Naive thymus-derived CD4-positive, alpha-beta T cell (primary cell): ENCODE results near the gene SDCCAG8. TPM values are rescaled to one million over a fixed set of nuclear protein-coding genes. Genes with fewer than 3 reads are reported as not detected.

ENCODE experiments used
- ATAC-seq: fragments of 150-1000 bp; cut with Tn5 transposase; 2 replicates; pipeline ENCODE4 v1.10.0; 2021; ENCODE audit warnings: mild to moderate bottlenecking, moderate library complexity
- CTCF ChIA-PET: fragments of 350-600 bp; sonication (Branson Sonifier 250); formaldehyde crosslinking; loops from one replicate; lab custom pipeline; 2021; ENCODE audit warnings: antibody characterized with exemption; lab: Charles Lee
- POLR2A ChIA-PET: fragments of 350-600 bp; sonication (Branson Sonifier 250); formaldehyde crosslinking; loops from one replicate; lab custom pipeline; 2021; ENCODE audit warnings: antibody characterized with exemption, inconsistent platforms; lab: Charles Lee
- DNase-seq, 9 donors: peaks; one replicate each; pipeline versions ENCODE4 v3.0.0 to v3.0.0-alpha.2; 2020 to 2022; ENCODE audit warnings: mixed read lengths in 1 of 9
- H3K27ac ChIP-seq: one replicate; pipeline ENCODE4 v1.7.0; 2013; ENCODE audit warnings: mild to moderate bottlenecking, low read depth, low read length, moderate library complexity
- H3K27me3 ChIP-seq, 2 donors: one replicate each; pipeline ENCODE4 v1.7.0; 2013; ENCODE audit warnings: low read length in 2 of 2, mild to moderate bottlenecking in 2 of 2, moderate library complexity in 2 of 2; ENCODE audit not compliant: control insufficient read depth in 2 of 2, insufficient read depth in 2 of 2
- H3K36me3 ChIP-seq, 3 experiments: 1 replicate in 2 of 3; 2 replicates in 1 of 3; pipeline ENCODE4 v1.7.0; 2013; ENCODE audit warnings: low read length in 3 of 3, mild to moderate bottlenecking in 3 of 3, moderate library complexity in 1 of 3; ENCODE audit not compliant: insufficient read depth in 3 of 3, control insufficient read depth in 2 of 3
- H3K4me1 ChIP-seq, 2 donors: one replicate each; pipeline ENCODE4 v1.7.0; 2013; ENCODE audit warnings: low read length in 2 of 2, mild to moderate bottlenecking in 2 of 2, moderate library complexity in 1 of 2; ENCODE audit not compliant: control insufficient read depth in 2 of 2, insufficient read depth in 2 of 2
- H3K4me3 ChIP-seq: 2 replicates; pipeline ENCODE4 v1.7.0; 2013; ENCODE audit warnings: mild to moderate bottlenecking, low read length
- H3K9me3 ChIP-seq, 3 experiments: 1 replicate in 2 of 3; 2 replicates in 1 of 3; pipeline ENCODE4 v1.7.0; 2013; ENCODE audit warnings: low read length in 3 of 3; ENCODE audit not compliant: control insufficient read depth in 2 of 3
- H3K27ac Mint-ChIP-seq, 9 donors: one replicate each; pipeline ENCODE4 v1.8.0; 2020 to 2022; ENCODE audit warnings: mixed read lengths in 9 of 9, mild to moderate bottlenecking in 8 of 9, moderate library complexity in 5 of 9, inconsistent platforms in 2 of 9
- H3K27me3 Mint-ChIP-seq, 5 donors: one replicate each; pipeline ENCODE4 v1.8.0; 2021 to 2022; ENCODE audit warnings: mixed read lengths in 5 of 5, mild to moderate bottlenecking in 1 of 5
- H3K36me3 Mint-ChIP-seq, 5 donors: one replicate each; pipeline ENCODE4 v1.8.0; 2020 to 2022; ENCODE audit warnings: mixed read lengths in 5 of 5, mild to moderate bottlenecking in 3 of 5, inconsistent platforms in 1 of 5
- H3K4me1 Mint-ChIP-seq, 7 donors: one replicate each; pipeline ENCODE4 v1.8.0; 2020 to 2022; ENCODE audit warnings: mixed read lengths in 7 of 7, mild to moderate bottlenecking in 3 of 7, inconsistent platforms in 1 of 7
- H3K4me3 Mint-ChIP-seq, 10 donors: one replicate each; pipeline ENCODE4 v1.8.0; 2020 to 2022; ENCODE audit warnings: mild to moderate bottlenecking in 10 of 10, mixed read lengths in 10 of 10, moderate library complexity in 6 of 10, inconsistent platforms in 2 of 10
- H3K9me3 Mint-ChIP-seq, 11 donors: one replicate each; pipeline ENCODE4 v1.8.0; 2020 to 2022; ENCODE audit warnings: mixed read lengths in 11 of 11, mild to moderate bottlenecking in 4 of 11, inconsistent platforms in 1 of 11, moderate library complexity in 1 of 11
- intact Hi-C, 2 donors: fragments of 100-400 bp; cut with micrococcal nuclease; formaldehyde crosslinking; loops; one replicate each; pipeline ENCODE4 v1.15.1; 2023
- polyA plus RNA-seq, 2 donors: library from polyadenylated mRNA; unstranded; fragments of 300-500 nt; fragmentation: Illumina TruSeq; gene quantifications; one replicate each; pipeline ENCODE4 v1.2.3, GENCODE V29; 2021
- total RNA-seq, 6 experiments: library from RNA in 5 of 6; stranded (reverse) in 5 of 6; gene quantifications; 1 replicate in 5 of 6; 2 replicates in 1 of 6; pipeline ENCODE4 v1.2.3 and lab custom pipeline; 2021 to 2026

Gene SDCCAG8
- total and polyA plus RNA-seq, 7 experiments from 2014 or later, result 26.0 to 45.2 (median 39.1) TPM

GRCh38 chr1:243483071-243483771, 227.4 kb downstream of the SDCCAG8 start:
- ChIA-PET POLR2A (no interaction called here), CTCF (no interaction called here)
- H3K27ac ChIP-seq, result no peak overlapping the region
- ATAC-seq, result peak; percentile 57
- DNase-seq, result peak in 5 of 9 donors; percentile 8 to 24 (median 17)
- peak overlapping the region; percentile 57 for H3K4me3 ChIP-seq
- peak overlapping the region; percentile 72 to 90 (median 83) for H3K4me3 Mint-ChIP-seq
- H3K4me1 Mint-ChIP-seq, result peaks cover 17 to 29% (median 27%) of the 10 kb centered on the region in 7 donors
- intact Hi-C loops, result no loop called here
- H3K27ac Mint-ChIP-seq, result peak overlapping the region in 5 of 9 donors; percentile 59 to 87 (median 71)
- H3K36me3 ChIP-seq, result no peaks in the 10 kb centered on the region
- no peaks in the 10 kb centered on the region for H3K27me3 ChIP-seq
- H3K27me3 Mint-ChIP-seq, result peaks cover 0 to 6% (median 0%) of the 10 kb centered on the region in 5 donors
- H3K36me3 Mint-ChIP-seq, result peaks cover 0 to 15% (median 5%) of the 10 kb centered on the region in 5 donors
- peaks cover 0 to 6% of the 10 kb centered on the region in 2 donors for H3K4me1 ChIP-seq
- H3K9me3 ChIP-seq, result no peaks in the 10 kb centered on the region
- H3K9me3 Mint-ChIP-seq, result peaks cover 0 to 4% (median 0%) of the 10 kb centered on the region in 11 donors

GRCh38 chr1:243483952-243484351, 228.1 kb downstream of the SDCCAG8 start:
- H3K9me3 ChIP-seq, result no peaks in the 10 kb centered on the region
- no peak overlapping the region for H3K4me3 ChIP-seq
- POLR2A ChIA-PET, result no interaction called here
- H3K27ac Mint-ChIP-seq, result peak overlapping the region in 5 of 9 donors; percentile 23 to 87 (median 68)
- DNase-seq (no peak), ATAC-seq (no peak)
- H3K36me3 ChIP-seq, result peaks cover 0 to 2% (median 0%) of the 10 kb centered on the region in 3 experiments
- no peak overlapping the region for H3K27ac ChIP-seq
- CTCF ChIA-PET, result no interaction called here
- H3K4me1 ChIP-seq, result peaks cover 0 to 6% of the 10 kb centered on the region in 2 donors
- H3K36me3 Mint-ChIP-seq, result peaks cover 0 to 17% (median 5%) of the 10 kb centered on the region in 5 donors
- peak overlapping the region; percentile 72 to 90 (median 82) for H3K4me3 Mint-ChIP-seq
- intact Hi-C loops, result no loop called here
- peaks cover 0 to 6% (median 0%) of the 10 kb centered on the region in 5 donors for H3K27me3 Mint-ChIP-seq
- peaks cover 0 to 4% (median 0%) of the 10 kb centered on the region in 11 donors for H3K9me3 Mint-ChIP-seq
- H3K27me3 ChIP-seq, result no peaks in the 10 kb centered on the region
- H3K4me1 Mint-ChIP-seq, result peaks cover 17 to 29% (median 26%) of the 10 kb centered on the region in 7 donors

GRCh38 chr1:243487036-243487648, 231.3 kb downstream of the SDCCAG8 start:
- CTCF ChIA-PET, result no interaction called here
- DNase-seq (no peak), ATAC-seq (no peak)
- Histone ChIP-seq H3K9me3 (no peaks in the 10 kb centered on the region), H3K4me1 (peaks cover 0 to 6% of the 10 kb centered on the region in 2 donors), H3K4me3 (no peak overlapping the region), H3K36me3 (peaks cover 0 to 8% (median 0%) of the 10 kb centered on the region in 3 experiments), H3K27ac (no peak overlapping the region), H3K27me3 (no peaks in the 10 kb centered on the region)
- Mint-ChIP-seq H3K9me3 (no peaks in the 10 kb centered on the region), H3K27me3 (peaks cover 0 to 6% (median 0%) of the 10 kb centered on the region in 5 donors), H3K27ac (peak overlapping the region in 2 of 9 donors; percentile 14 to 19), H3K4me3 (peak overlapping the region in 1 of 10 donors; percentile 29), H3K36me3 (peaks cover 0 to 20% (median 0%) of the 10 kb centered on the region in 5 donors), H3K4me1 (peaks cover 6 to 18% (median 10%) of the 10 kb centered on the region in 7 donors)
- POLR2A ChIA-PET, result no interaction called here
- intact Hi-C loops, result no loop called here

GRCh38 chr1:243487649-243488227, 231.9 kb downstream of the SDCCAG8 start:
- Histone ChIP-seq H3K27me3 (no peaks in the 10 kb centered on the region), H3K9me3 (no peaks in the 10 kb centered on the region), H3K27ac (no peak overlapping the region), H3K4me1 (no peaks in the 10 kb centered on the region), H3K36me3 (peaks cover 0 to 8% (median 0%) of the 10 kb centered on the region in 3 experiments), H3K4me3 (no peak overlapping the region)
- ChIA-PET POLR2A (no interaction called here), CTCF (no interaction called here)
- intact Hi-C loops, result no loop called here
- peak overlapping the region in 2 of 9 donors; percentile 14 to 45 for H3K27ac Mint-ChIP-seq
- DNase-seq, result no peak
- H3K36me3 Mint-ChIP-seq, result peaks cover 0 to 20% (median 0%) of the 10 kb centered on the region in 5 donors
- peak overlapping the region in 1 of 10 donors; percentile 29 for H3K4me3 Mint-ChIP-seq
- H3K9me3 Mint-ChIP-seq, result no peaks in the 10 kb centered on the region
- ATAC-seq, result no peak
- peaks cover under 1 to 13% (median 5%) of the 10 kb centered on the region in 7 donors for H3K4me1 Mint-ChIP-seq
- H3K27me3 Mint-ChIP-seq, result peaks cover 0 to 6% (median 0%) of the 10 kb centered on the region in 5 donors

- peaks cover 0 to 20% (median 1%) of the 10 kb centered on the region in 5 donors for H3K36me3 Mint-ChIP-seq
- H3K9me3 ChIP-seq, result no peaks in the 10 kb centered on the region
- peak overlapping the region in 1 of 9 donors; percentile 48 for H3K27ac Mint-ChIP-seq
- ATAC-seq, result no peak
- H3K27me3 Mint-ChIP-seq, result peaks cover 0 to 5% (median 0%) of the 10 kb centered on the region in 5 donors
- CTCF ChIA-PET, result no interaction called here
- intact Hi-C loops, result no loop called here
- peaks cover 0 to 8% (median 0%) of the 10 kb centered on the region in 3 experiments for H3K36me3 ChIP-seq
- H3K4me3 Mint-ChIP-seq, result no peak overlapping the region
- H3K4me1 Mint-ChIP-seq, result peaks cover 0 to 9% (median 3%) of the 10 kb centered on the region in 7 donors
- H3K4me3 ChIP-seq, result no peak overlapping the region
- no peaks in the 10 kb centered on the region for H3K4me1 ChIP-seq
- no peak for DNase-seq
- H3K9me3 Mint-ChIP-seq, result no peaks in the 10 kb centered on the region
- no peaks in the 10 kb centered on the region for H3K27me3 ChIP-seq
- POLR2A ChIA-PET, result no interaction called here
- no peak overlapping the region for H3K27ac ChIP-seq
These were observed 232.8 kb downstream of the SDCCAG8 start for GRCh38 chr1:243488459-243489157.

GRCh38 chr1:243489158-243489527, 233.3 kb downstream of the SDCCAG8 start:
- Histone ChIP-seq H3K9me3 (no peaks in the 10 kb centered on the region), H3K4me1 (no peaks in the 10 kb centered on the region), H3K27me3 (no peaks in the 10 kb centered on the region), H3K4me3 (no peak overlapping the region), H3K27ac (no peak overlapping the region), H3K36me3 (peaks cover 0 to 8% (median 0%) of the 10 kb centered on the region in 3 experiments)
- ChIA-PET POLR2A (no interaction called here), CTCF (no interaction called here)
- intact Hi-C loops, result no loop called here
- no peak overlapping the region for H3K4me3 Mint-ChIP-seq
- no peaks in the 10 kb centered on the region for H3K9me3 Mint-ChIP-seq
- ATAC-seq (no peak), DNase-seq (no peak)
- H3K27ac Mint-ChIP-seq, result peak overlapping the region in 1 of 9 donors; percentile 48
- no peaks in the 10 kb centered on the region for H3K27me3 Mint-ChIP-seq
- H3K36me3 Mint-ChIP-seq, result peaks cover 0 to 21% (median 2%) of the 10 kb centered on the region in 5 donors
- H3K4me1 Mint-ChIP-seq, result peaks cover 0 to 4% (median 0%) of the 10 kb centered on the region in 7 donors
